Kidney capillary endothelial cell (primary cell): ENCODE data around the gene ZNF774.
"Not testable (repeated sequence)": the region's sequence is repeated elsewhere in the genome, so short reads cannot be mapped to it uniquely, and the experiment has no call there.

Experiments used
- DNase-seq: peaks from one replicate; pipeline ENCODE4 v3.0.0-alpha.2; 2018; ENCODE audit warnings: low spot score

The ZNF774 gene

DNA sequence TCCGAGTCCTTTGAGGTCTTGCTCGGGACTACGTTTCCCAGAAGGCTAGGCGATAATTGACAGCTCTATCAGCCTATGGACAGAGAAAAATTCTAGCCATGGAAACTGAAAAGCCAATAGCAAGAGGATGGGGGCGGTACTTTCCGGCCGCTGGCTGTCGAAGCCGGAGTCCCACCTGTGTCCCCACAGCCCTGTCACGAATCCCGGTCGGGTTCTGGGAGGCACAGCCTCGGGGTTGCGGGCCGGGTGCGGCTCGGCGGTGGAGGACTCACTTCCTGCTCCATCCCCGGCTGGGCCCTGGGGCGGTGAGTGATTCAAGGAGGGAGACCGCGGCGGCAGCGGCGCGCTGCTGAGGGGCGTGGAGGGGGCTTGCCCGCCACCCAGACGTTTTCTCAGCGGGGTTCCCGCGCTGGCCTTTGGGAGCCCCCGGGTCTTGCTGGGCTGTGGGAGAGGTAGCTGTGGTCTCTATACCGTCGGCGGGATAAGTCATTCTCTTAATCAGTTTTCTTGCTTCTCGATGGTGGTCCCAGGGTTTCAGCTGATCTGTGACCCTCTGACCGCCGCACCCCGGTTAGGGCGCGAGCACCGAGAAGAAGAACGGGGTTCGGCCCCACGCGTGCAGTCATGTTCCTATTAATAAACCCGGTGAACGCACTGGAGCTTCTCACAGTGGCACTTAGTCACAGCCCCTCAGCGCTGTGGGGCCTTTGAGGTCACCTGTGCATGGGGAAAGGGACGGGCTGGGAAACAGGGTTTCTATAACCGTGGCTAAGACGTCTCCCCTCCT is at the start of gene ZNF774:
Gene ZNF774, plus strand, starts transcription at position 178 of the 787 bp plus-strand sequence. CDS start 2,377 bp downstream, outside the sequence.
- peak; percentile 96 for DNase-seq

DNA sequence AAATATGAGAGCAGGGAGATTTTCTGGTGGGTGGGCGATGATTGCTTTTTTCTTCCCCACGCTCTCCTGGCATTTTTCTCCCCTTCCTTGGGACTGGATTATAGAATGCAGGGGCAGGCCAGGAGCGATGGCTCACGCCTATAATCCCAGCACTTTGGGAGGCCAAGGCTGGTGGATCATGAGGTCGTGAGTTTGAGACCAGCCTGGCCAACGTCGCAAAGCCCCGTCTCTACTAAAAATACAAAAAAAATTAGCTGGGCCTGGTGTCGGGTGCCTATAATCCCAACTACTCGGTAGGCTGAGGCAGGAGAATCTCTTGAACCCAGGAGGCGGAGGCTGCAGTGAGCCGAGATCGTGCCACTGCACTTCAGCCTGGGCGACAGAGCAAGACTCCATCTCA is 46.7 kb upstream of the ZNF774 start:
- DNase-seq, result not testable (repeated sequence)

DNA sequence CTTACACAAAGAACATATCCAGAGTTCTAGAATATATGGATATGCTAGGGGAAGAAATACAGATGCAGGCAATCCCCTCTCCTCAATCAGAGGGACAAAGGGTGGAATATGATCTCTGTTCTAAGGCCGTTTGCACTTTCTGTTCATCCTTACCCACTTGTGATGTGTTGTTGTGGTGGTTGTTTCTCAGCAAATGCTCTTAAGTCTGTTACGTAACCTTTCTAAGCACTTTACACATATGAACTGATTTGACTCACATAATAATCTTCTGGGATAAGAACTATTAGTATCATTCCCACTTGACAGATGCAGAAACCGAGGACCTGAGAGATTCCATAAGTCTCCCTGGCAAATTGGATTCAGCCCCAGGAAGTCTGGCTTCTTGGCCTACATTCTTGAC is 46.2 kb upstream of the ZNF774 start:
- no peak for DNase-seq

DNA sequence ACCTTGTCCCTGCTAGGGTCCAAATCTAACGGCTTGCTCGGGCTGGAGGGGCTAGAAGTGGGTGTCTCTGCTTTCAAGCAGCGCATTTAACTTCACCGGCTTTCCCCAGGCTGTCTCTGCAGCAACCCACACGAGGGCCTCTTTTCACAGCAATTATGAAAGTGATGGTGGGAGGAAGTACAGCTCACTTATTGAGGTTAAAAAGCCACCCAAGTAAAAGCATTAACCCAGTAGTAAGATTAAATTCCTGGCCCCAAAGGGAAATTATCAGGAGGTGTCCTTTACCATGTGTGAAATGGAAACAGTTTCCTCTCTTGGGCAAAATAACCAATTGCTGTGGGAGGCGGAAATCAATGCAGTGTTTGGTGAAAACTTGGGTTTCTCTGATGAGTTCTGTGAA is 45.5 kb upstream of the ZNF774 start:
- DNase-seq, result no peak

DNA sequence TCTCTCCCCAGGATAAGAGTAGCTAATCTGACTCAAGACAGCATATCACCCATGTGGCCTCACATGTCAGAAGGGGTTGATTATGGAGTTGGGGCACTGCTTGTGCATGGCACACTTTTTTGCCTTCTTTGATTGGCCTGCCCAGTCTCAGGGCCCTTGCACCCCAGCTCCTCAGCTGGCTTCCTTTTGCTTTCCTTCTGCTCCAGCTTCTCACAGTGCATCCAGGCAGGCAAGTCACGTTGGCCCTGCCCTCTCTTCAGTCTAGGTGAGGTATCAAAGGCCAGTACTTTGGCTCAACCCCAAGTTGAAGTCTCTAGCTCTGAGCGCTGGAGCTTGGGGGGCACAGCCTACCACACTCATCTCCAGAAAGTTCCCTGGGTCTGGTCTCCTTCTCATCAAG is 44.4 kb upstream of the ZNF774 start:
- DNase-seq, result no peak

DNA sequence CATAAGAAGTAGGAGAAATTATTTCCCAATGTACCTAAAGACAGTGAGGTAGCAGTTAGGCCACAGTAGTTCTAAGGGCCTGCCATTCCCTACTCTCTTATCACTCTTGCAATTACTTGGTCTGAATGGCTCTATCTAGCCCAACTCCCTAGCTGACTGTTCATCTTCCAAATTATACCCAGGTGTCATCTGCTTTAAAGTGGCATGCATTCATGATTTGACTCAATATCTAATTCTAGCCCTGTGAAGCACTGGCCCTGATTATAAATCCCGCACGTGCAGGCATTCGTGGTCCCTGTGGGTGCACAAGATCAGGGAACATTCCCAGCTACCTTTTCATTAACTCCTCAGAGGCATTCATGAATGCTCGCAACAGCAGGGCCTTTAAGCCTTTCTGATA is 43.1 kb upstream of the ZNF774 start:
- no peak for DNase-seq

DNA sequence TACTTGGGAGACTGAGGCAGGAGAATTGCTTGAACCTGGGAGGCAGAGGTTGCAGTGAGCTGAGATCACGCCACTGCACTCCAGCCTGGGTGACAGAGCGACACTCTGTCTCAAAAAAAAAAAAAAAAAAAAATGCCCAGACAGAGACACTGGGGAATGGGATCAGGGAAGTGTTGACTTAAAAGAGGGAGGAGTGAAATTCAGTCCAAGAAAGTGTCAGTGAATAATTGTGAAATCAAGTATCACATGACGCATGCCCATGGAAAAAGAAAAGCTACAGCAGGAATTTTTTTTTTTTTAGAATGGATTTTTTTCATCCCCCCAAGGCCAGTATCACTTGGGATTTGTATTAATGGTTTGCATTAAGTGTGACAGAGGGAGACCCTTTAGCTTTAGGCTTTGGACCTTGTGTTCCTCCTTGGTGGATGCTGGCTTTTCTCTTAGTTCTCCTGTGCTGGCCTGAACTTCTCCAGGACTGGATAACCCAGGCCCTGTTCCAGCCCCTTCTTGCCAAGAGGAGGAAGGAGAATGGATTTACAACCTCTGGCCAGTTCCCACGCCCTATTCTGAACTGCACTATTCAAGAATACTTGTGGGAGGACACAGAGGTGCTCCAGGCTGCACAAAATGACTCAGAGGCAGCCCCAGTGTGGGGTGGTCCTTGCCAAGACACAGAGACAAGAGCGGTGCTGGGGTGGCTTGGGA is 36.7 kb upstream of the ZNF774 start:
- DNase-seq, result no peak

DNA sequence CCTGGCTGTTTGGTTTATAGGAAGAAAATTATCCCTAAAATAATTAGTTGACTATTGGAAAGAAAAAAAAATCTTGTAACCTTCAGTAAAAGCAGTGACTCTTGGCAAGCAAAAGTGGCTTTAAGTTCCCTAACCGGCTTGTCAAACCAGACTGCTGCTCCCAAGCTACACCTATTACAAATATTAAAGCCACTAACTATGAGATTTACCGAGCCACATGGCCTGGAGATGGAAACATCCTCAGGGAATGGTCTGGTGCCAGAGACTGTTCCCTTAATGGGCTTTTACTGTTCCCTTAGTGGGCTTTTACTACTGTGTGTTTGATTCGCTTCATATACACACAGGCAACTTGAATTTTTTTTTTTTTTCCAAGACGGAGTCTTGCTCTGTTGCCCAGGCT is 35.9 kb upstream of the ZNF774 start:
- DNase-seq, result no peak

DNA sequence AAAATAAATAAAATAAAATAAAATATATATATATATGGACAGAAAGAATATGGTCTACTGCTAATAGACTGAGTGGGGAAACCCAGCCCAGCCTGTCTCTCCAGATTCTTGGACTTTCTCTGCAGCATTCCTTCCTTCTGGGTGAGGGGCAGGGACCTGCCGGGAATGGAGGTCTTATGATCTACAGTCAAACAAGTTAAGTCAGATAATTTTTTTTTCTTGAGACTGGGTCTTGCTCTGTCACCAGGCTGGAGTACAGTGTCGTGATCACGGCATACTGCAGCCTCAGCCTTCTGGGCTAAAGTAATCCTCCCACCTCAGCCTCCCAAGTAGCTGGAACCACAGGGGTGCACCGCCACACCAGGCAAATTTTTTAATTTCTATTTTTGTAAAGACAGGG is 33.5 kb upstream of the ZNF774 start:
- DNase-seq, result no peak

DNA sequence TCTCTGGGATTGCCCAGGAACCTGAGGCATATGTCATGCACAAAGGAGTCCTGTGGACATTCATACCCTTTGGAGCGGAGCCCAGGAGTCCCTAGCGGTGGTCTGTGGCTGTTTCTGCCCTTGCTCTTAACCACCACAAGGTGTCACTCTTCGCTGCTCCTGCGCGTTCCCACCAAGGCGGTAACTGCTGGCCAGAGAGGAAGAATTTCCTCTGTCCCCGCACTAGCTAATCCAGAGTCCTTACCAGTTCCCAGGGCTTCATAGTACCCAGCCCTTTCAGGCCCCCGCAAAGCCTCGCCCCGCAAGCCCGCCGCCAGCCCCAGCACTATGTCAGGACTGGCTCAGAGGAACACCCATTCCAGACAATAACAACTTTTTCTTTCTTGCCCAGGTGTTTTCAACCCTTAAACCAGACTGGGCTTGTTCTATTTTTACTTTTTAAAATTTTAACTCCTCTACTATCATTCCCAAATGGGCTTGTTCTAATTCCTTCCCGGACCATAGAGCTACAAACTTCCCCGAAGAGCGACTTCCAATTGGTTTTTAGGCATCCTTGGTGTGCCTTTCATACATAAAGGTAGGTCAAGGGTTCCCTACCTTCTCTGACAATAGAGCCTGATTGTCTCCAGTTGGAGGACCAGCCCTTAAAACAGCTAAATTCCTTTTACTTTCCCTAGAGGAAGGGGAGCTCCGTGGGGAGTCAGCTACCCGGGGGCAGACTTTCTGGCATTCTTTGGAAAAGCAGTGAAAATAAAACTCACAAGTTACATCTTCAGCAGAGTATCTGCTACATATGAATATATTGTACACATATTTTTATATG is 31.8 kb upstream of the ZNF774 start:
- DNase-seq, result peak; percentile 89

DNA sequence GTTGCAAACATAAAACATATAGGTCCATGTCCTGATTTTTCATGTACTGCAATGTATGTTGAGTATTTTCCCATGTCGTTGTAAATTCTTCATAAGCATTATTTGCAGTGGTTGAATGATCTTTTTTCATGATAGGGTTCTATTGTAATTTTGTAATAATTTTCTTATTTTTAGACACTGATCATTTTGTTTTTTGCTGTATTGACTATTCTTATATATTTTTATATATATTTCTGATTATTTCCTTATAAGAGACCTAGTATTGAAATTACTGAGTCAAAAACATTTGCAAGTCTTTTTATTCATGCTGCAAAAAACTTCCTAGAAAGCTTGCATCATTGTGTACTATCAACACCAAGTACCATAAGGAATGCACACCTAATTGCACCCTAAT is 31.2 kb upstream of the ZNF774 start:
- DNase-seq, result no peak

DNA sequence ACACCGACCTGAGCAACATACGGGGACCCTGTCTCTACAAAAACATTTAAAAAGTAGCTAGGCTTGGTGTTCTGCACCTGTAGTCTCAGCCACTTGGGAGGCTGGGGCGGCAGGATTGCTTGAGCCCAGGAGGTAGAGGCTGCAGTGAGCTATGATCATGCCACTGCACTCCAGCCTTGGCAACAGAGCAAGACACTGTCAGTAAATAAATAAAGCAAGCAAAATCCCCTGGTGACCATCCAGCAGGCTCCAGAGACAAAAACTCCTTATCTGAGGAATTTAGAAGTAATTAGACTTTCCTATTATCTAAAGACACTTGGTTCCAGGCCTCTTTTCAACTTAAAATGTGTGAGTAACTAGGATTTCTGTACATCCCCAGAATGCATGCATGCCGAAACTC is 29.5 kb upstream of the ZNF774 start:
- DNase-seq, result no peak

DNA sequence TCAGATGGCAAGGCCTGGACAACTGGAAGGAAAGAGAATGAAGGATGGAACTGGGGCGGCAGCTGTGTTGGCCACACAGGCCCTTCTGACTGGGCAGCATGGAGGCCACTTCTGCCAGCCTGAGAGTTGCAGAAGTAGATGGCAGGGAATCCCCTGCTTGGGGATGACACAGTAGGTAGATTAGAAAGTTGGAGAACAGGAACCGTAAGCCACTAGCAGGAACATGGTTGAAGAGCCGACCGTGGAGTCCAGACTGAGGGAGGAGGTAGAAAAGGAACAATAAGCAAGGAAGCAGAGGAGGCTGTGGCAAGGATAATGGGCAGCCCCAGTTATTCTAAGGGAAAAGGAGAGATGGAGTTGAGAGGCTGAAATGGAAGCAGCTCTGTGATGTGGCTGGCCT is 26.4 kb upstream of the ZNF774 start:
- no peak for DNase-seq

DNA sequence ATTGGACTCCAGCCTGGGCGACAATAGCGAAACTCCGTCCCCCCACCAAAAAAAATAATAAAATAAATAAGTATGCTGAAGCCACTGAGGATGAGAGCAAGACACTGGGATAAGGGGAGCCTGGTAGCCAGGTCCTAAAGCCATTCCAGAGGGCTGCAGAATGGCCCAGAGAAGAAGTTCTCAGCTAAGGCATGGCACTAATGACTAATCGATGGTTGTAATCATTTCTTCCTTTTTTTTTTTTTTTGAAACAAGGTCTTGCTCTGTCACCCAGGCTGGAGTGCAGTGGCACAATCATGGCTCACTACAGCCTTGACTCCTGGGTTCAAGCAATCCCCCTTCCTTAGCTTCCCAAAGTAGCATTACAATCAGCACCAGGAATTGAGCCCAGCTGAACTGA is 25.6 kb upstream of the ZNF774 start:
- no peak for DNase-seq

DNA sequence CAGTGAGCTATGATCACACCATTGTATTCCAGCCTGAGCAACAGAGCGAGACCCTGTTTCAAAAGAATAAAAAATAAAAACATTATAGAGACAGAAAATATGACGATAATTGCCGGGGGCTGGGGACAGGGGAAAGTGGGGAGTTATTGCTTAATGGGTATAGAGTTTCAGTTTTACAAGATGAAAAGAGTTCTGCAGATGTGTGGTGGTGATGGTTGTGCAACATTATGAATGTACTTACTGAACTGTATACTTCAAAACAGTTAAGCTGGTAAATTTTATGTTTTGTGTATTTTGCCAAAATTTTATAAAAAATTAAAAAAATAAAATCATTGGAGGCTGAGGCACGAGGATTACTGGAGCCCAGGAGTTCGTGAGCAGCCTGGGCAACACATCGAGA is 24.8 kb upstream of the ZNF774 start:
- DNase-seq, result no peak

DNA sequence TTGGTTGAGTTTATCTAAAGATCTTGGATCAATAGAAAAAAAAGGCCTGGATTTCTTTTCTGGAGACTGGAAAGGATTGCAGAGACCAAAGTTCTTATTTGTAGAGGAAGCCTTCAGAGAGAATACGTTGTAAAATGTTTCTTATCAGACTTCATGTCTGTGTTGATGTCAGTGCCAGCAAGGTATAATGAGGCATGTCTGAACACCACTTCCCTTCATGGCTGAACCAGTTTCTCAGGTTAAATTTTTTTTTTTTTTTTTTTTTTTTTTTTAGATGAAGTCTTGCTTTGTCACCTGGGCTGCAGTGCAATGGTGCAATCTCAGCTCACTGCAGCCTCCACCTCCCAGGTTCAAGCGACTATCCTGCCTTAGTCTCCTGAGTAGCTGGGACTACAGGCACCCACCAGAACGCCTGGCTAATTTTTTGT is 17.8 kb upstream of the ZNF774 start:
- DNase-seq, result no peak

DNA sequence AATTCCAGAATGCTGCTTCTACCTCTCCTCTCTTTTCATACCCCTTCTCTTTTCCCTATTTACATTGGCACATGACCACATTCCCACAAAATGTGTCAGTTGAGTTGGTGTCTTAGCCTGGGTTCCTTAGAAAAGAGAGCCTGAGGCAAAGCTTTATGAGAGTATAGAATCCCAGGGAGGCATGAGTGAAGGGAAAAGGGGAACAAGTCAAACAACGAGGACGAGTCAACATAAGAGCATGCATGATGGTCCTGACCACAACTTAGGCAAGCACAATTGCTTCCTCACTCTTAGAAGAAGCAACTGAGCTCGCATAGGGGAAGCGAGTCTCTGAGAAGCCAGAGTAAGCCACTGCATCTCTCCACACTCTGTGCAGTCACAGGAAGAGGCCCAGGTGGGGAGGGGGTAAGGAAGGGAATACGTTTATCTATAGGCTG is 15.4 kb upstream of the ZNF774 start:
- no peak for DNase-seq

DNA sequence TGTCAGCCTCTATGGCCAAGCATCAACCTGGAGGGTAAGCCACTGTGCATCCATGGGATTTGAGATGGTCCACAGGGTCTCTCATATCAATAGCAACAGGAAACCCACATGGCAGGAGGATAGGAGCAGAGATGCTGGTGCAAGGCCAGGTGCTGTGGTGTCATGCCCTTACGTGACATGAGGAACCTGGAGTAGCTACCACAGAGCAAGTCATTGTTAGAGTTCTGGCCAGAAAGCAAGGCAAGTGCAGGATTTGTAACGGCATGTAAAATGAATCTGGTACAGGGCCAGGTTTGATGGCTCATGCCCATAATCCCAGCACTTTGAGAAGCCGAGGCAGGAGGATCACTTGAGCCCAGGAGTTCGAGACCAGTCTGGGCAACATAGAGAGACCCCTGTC is 14.8 kb upstream of the ZNF774 start:
- DNase-seq, result no peak

DNA sequence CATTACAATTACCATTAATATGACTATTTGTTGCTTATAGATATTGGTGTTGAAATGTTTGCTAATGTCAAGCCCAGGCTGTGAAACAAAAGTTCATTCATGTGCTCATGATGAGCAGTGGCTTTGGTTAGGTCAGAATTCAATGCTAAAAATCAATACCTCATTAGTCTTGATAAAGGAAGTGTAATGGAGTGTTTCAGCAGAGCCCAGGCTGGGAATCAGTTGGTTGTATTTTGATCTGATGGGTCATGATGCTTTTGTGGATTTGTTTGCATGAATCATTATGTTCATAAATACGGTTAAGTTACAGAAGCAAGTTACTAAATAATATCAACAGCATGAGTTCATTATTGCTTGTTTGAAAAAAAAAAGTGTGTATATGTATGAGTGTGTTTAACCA is 13.6 kb upstream of the ZNF774 start:
- no peak for DNase-seq

DNA sequence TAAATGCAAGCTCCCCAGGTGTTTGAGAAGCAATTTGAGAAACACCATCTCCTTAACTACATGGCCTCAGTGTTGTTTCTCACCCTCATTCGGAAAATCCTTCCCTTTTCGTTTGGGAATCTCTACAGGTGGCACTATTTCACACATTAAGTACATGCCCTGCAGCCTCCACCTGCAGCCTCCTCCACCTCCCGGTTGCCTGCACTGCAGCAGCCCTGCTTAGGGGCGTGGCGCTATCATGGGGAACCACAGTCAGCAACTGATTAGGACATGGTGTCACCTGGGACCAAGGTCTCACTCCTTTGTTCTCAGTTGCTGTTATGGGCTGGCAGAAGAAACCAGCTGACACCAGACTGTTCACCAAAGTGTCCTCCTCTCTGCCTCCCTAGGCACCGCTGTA is 11.7 kb upstream of the ZNF774 start:
- DNase-seq, result no peak

DNA sequence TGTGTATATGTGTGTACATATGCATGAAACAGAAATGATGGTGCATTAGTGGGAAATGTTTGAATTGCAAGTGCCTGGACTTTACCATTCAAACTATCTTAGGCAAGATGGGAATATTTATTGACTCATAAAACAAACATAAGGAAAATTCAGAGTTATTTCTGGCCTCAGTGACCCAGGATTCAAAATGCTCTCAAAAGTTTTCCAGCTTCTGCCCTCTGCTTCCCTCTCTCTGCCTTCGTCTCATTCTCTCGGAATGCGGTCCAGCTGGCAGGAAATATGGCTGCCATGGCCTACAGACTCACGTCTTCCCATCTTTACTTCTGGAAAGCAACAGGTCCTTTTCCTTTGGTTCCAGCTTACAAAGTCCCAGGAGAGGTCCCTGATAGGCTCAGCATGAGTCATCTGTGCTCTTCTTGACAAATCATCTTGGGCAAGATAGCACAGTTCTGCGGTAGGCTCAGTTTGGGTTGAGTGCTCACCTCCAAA is 8.7 kb upstream of the ZNF774 start:
- DNase-seq, result no peak

DNA sequence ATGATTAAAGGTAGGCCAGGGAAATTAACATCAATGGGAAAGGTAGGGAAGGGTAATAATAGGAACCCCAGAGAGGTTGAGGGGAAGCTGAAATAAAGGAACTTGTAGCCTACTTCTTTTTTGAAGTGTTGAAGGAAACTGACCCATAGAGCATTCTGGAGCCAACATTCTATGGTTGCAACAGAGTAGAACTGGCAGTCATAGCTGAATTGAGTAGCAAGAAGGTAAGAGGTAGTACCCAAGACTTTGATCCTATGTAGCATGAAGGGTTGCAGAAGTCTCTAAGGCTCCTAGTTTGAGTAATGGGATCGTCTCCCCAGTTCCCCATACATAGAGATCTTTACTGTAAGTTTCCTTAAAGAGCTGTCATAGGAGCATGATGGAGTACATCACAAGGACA is 7.4 kb upstream of the ZNF774 start:
- no peak for DNase-seq

DNA sequence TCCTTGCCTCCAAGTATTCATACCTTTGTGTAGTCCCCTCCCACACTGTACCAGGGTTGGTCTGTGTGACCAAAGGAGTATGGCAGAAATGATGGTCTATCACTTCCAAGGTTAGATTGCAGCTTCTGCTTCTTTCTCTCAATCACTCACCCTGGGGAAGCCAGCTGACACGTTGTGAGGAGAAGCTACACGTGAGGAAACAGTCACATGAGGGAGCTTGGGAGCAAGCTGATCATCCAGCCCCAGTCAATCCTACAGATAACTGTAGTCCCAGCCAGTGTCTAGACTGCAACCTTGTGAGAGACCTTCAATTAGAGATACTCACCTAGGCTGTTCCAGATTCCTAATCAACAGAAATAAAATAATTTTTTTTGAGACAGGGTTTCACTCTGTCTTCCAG is 6.2 kb upstream of the ZNF774 start:
- DNase-seq, result no peak
